ENCODE measurements around the gene DNAJC5. TPM values are rescaled to one million over a fixed set of nuclear protein-coding genes. Genes with fewer than 3 reads are reported as not detected.

The DNAJC5 gene
- total RNA-seq, 4 donors from 2014 or later = 38.4 to 87.4 (median 75.1) TPM

DNA sequence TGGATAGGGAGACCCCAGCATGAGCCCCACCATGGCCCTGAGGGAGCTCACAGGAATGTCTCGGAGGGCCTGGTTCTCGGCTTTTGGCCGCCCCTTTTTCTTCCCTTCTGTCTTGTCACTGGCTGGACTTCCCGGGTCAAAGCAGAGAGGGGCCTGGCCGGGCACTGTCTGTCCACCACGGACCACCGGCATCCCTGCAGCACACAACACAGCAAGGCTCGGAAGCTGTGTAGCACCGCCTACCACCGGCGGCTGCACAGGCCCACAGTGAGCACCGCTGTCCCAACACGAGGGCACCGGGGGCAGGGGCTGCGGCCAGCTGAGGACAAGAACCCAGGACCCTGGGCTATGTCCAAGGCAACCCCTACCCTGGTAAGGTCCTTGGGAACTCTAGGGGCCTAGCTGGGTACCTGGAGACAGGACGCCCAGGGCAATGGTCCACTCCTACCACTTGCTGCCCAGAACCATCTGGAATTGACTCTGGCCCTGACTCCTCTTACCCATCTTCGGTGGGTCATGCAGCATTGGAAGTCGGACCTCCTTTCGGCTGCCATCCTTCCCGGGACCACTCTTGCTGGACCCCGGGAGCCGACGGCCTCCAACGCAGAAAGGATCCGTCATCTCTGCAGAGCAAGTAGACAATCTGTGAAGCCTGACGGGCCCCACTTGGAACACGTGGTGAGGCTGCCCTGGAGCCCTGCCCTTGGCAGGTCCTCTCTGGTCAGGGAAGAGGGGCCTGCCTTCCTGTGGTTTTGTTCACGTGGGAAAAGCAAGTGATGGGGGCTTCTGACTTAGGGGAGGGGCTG is 72.6 kb downstream of the DNAJC5 start:
- H3K27ac ChIP-seq = no peak overlapping the region
- TF ChIP-seq POLR2A (IDR thresholded peaks at IDR 0.05) = no peak
- TF ChIP-seq, protein P1, sequence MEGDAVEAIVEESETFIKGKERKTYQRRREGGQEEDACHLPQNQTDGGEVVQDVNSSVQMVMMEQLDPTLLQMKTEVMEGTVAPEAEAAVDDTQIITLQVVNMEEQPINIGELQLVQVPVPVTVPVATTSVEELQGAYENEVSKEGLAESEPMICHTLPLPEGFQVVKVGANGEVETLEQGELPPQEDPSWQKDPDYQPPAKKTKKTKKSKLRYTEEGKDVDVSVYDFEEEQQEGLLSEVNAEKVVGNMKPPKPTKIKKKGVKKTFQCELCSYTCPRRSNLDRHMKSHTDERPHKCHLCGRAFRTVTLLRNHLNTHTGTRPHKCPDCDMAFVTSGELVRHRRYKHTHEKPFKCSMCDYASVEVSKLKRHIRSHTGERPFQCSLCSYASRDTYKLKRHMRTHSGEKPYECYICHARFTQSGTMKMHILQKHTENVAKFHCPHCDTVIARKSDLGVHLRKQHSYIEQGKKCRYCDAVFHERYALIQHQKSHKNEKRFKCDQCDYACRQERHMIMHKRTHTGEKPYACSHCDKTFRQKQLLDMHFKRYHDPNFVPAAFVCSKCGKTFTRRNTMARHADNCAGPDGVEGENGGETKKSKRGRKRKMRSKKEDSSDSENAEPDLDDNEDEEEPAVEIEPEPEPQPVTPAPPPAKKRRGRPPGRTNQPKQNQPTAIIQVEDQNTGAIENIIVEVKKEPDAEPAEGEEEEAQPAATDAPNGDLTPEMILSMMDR (IDR thresholded peaks at IDR 0.05) = no peak
- no peak for DNase-seq
- intact Hi-C loops (cut with DNase I) = no loop called here
- WGBS, 2 donors = 92% methylated on average over 19 to 28 of the region's 28 CpGs
- peaks cover 14 to 31% of the 10 kb centered on the region in 2 donors for H3K36me3 ChIP-seq
- H3K4me3 ChIP-seq (replicated peaks in 1 of 3) = no peak overlapping the region
- H3K27me3 ChIP-seq = no peaks in the 10 kb centered on the region
- peaks cover 11 to 16% of the 10 kb centered on the region in 2 donors for H3K4me1 ChIP-seq
- H3K9me3 ChIP-seq = no peaks in the 10 kb centered on the region

DNA sequence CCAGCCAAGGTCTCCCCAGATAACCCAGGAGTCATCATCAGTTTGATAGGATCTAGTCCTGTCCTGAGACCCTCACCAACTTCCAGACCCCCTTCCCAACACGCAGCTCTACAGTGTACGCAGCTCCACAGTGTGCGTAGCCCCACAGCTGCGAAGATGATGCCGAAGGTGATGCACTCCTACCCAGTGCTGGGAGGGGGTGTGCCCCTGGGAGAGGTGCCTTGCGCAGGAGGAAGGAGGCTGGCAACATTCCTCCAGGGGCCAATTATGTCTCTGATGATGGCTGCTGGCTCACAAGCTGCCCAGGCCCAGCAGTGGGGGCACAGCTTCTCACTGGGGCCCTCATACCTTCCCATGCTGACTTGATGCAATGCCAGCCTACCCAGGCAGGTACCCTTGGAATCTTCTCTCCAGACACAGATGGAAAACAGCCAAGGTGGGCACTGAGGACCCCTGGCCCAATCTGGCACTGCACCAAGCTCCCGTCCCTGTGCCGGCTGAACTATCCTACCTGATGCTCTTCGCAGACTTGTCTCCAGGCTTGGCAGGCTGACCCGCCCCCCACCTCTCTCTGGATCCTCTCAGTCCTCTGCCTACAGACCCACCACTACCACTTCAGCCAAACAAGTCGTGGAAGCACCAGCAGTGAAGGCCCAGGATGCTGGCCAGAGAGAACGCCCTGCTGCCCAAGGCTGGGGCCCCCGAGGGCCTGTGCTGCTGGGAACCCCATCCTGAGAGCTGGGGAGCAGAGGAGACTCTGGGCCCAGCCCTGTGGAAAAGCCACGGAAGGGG is 73.4 kb downstream of the DNAJC5 start:
- Histone ChIP-seq H3K27ac (peak overlapping the region in 2 of 3 donors; percentile 41 to 80), H3K4me3 (replicated peaks in 1 of 3) (peak overlapping the region in 1 of 3 donors; percentile 72)
- peak in 1 of 2 donors; percentile 1 for DNase-seq

DNA sequence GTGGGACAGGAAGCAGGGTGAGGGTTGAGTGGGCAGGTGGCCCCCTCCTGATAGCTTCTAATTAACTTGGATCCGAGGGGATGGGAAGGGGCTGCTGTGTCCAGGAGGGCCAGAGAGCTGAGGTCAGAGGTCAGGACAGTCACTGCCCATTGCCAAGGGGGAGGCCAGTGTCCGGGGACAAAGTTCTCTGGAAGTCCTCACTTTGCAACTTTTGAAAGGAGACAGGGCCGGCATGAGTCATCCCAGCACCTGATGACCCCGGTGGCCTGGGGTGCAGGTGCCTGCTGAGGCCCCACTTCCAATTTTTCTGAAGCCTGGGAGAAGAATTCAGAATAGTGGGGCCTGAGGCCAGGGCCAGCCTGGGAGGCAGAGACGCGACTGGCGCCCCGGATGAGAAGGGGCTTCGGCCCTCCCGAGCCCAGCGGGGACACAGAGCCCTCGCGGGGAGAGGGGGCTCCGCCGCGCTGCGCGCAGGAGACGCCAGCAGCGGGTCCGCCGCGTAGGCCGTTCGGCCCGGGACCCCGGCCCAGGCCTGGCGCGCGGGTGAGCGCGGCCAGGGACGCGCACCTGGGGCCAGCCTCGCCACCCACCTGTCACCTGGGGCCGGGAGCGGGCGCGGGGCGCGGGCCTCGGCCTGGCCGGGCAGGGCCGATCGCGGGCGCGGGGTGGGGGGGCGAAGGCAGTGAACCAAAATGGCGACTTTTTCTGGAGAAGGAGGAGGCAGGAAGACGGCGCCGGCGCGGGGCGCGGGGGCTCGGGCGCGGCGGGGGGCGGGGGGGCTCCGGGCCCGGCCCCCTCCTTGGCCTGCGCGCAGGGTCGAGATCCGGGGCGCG is 74.2 kb downstream of the DNAJC5 start:
- H3K27ac ChIP-seq = peak overlapping the region in 2 of 3 donors; percentile 41 to 80
- H3K4me1 ChIP-seq = peaks cover 11 to 24% of the 10 kb centered on the region in 2 donors
- TF ChIP-seq POLR2A (IDR thresholded peaks at IDR 0.05) = no peak
- TF ChIP-seq, protein P1 (IDR thresholded peaks at IDR 0.05) = no peak
- peak; percentile 39 to 50 for DNase-seq
- H3K27me3 ChIP-seq = no peaks in the 10 kb centered on the region
- intact Hi-C loops (cut with DNase I) = no loop called here
- no peaks in the 10 kb centered on the region for H3K9me3 ChIP-seq
- peaks cover 3 to 15% of the 10 kb centered on the region in 2 donors for H3K36me3 ChIP-seq
- 3 to 15% methylated on average over 4 to 24 of the region's 70 CpGs for WGBS, 2 donors
- H3K4me3 ChIP-seq (replicated peaks in 1 of 3) = peak overlapping the region in 2 of 3 donors; percentile 34 to 72

More for the DNA sequence above, 73.4 kb downstream of the DNAJC5 start:
- H3K27me3 ChIP-seq = no peaks in the 10 kb centered on the region
- H3K36me3 ChIP-seq = peaks cover 11 to 23% of the 10 kb centered on the region in 2 donors
- WGBS, 2 donors = 81 to 88% methylated on average over 7 to 14 of the region's 14 CpGs
- intact Hi-C loops (cut with DNase I) = no loop called here
- no peak for TF ChIP-seq POLR2A (IDR thresholded peaks at IDR 0.05)
- TF ChIP-seq, protein P1 (IDR thresholded peaks at IDR 0.05) = no peak
- H3K9me3 ChIP-seq = no peaks in the 10 kb centered on the region
- peaks cover 11 to 16% of the 10 kb centered on the region in 2 donors for H3K4me1 ChIP-seq

DNA sequence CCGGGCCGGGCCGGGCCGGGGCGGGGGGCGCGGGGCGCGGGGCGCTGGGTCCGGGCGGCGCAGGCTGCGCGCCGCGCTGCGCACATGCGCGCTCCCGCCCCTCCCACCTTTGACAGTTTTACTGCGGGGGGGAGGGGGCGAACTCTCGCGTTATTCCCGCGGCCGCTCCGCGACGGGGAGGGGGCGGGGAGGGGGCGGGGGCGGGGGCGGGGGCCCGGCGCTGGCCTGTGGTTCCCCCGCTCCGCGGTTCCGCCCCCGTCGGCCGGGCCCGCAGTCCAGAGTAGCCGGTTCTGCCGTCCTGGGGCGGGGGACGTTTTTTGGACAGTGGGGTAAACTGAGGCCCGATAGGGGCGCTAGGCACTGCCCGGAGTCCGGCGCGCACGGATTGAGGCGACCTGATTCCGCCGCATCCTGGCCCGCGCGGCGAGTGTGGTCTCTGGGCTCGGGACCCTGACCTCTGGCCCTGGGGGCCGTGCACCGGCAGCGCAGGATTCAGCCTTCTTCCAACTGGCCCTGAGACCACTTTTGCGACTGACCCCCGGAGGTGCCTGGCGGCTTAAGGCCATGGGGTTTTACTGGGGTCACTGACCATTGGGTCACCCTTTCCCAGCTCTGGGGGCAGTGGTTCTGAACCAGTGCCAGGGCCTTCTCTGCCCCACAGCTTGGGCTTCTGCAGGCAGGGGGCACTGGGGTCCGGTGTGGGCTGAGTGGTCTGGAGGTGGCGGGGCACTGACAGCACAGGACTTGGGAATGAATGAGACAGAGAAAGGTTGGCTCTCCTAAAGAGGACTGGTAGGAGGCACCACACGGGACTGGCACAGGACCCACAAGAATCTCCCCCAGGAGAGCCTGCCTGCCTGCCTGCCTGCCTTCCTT is 75.2 kb downstream of the DNAJC5 start, which contains the start of gene ZNF512B:
ZNF512B (minus strand) TSS at position 93 of the 876 bp plus-strand sequence. CDS start 1,980 bp downstream, outside the sequence.
- 2 to 38% methylated on average over 3 to 48 of the region's 73 CpGs for WGBS, 2 donors
- Histone ChIP-seq H3K4me1 (peaks cover 11 to 24% of the 10 kb centered on the region in 2 donors), H3K36me3 (peaks cover 0 to 10% of the 10 kb centered on the region in 2 donors), H3K27me3 (no peaks in the 10 kb centered on the region), H3K27ac (peak within 1 kb of the TSS in 2 of 3 donors; percentile 41 to 80), H3K9me3 (no peaks in the 10 kb centered on the region), H3K4me3 (replicated peaks in 1 of 3) (peak within 1 kb of the TSS in 2 of 3 donors; percentile 34 to 72)
- intact Hi-C loops (cut with DNase I) = loop anchor here (5.0 kb wide), 1 partner anchor 473 kb away; the partner anchor contains the start of gene EEF1A2
- TF ChIP-seq, protein P1 (IDR thresholded peaks at IDR 0.05) = no peak
- no peak for TF ChIP-seq POLR2A (IDR thresholded peaks at IDR 0.05)
- peak; percentile 74 to 76 for DNase-seq

Measured in thyroid gland (tissue), 4 donors.